Sigmoid colon (tissue), 7 donors: Measurements from ENCODE around the gene MDGA2. TPM values are rescaled to one million over a fixed set of nuclear protein-coding genes. Genes with fewer than 3 reads are reported as not detected.

ENCODE experiments used
- DNase-seq: peaks from one replicate; pipeline ENCODE4 v3.0.0-alpha.2; 2019
- H3K27ac ChIP-seq, 4 donors: fragments of 200-600 bp; sonication (generic); one replicate each; pipeline ENCODE4 v1.5.1; 2016 to 2019; ENCODE audit warnings: mild to moderate bottlenecking in 1 of 4
- H3K27me3 ChIP-seq, 3 donors: fragments of 200-600 bp; sonication (generic); one replicate each; pipeline ENCODE4 v1.5.1; 2019; ENCODE audit warnings: mild to moderate bottlenecking in 1 of 3
- H3K36me3 ChIP-seq, 4 donors: fragments of 200-600 bp; sonication (generic); one replicate each; pipeline ENCODE4 v1.5.1; 2016 to 2019
- H3K4me1 ChIP-seq, 4 donors: fragments of 200-600 bp; sonication (generic); one replicate each; pipeline ENCODE4 v1.5.1; 2017 to 2019
- H3K4me3 ChIP-seq, 4 donors: fragments of 200-600 bp; sonication (generic); one replicate each; pipeline ENCODE4 v1.5.1; 2017 to 2019; ENCODE audit warnings: mild to moderate bottlenecking in 2 of 4, moderate library complexity in 1 of 4
- H3K9me3 ChIP-seq, 4 donors: fragments of 200-600 bp in 3 of 4; sonication (generic) in 3 of 4; one replicate each; pipeline versions ENCODE4 v1.5.1 to v1.6.1; 2013 to 2019
- EP300 ChIP-seq, 4 donors: sonication (generic); formaldehyde crosslinking; IDR thresholded peaks; one replicate each; pipeline ENCODE4 v1.6.1; 2017; ENCODE audit warnings: antibody characterized with exemption in 4 of 4
- POLR2A ChIP-seq, 2 donors: fragments of 450-650 bp; IDR thresholded peaks; one replicate each; pipeline ENCODE4 v1.6.1; 2016; ENCODE audit warnings: antibody characterized with exemption in 2 of 2, mild to moderate bottlenecking in 2 of 2, moderate library complexity in 2 of 2
- POLR2AphosphoS5 ChIP-seq, 4 donors: sonication (generic); formaldehyde crosslinking; IDR thresholded peaks; one replicate each; pipeline ENCODE4 v1.6.1; 2017; ENCODE audit warnings: antibody characterized with exemption in 4 of 4
- WGBS, 2 donors: extraction: QIAGEN DNeasy Blood & Tissue Kit; methylation state at CpG; one replicate each; pipeline ENCODE4 v1.1.7; 2013; 5-methylcytosine and 5-hydroxymethylcytosine counted together
- intact Hi-C: fragments of 100-400 bp; cut with DNase I; formaldehyde crosslinking; loops from one replicate; pipeline ENCODE4 v1.15.1; 2023
- polyA plus RNA-seq, 3 donors: library from polyadenylated mRNA; stranded (reverse); fragments of 200-250 nt; gene quantifications; one replicate each; pipeline ENCODE4 v1.2.3, GENCODE V29; 2013
- total RNA-seq, 4 donors: library from RNA; depleted of rRNA; stranded (reverse); fragments of >200 nt; gene quantifications; one replicate each; pipeline ENCODE4 v1.1.0, GENCODE V29; 2016
- TF ChIP-seq, protein P1 (sequence below), 4 experiments: fragments of 450-650 bp in 3 of 4; fragments of 200-600 bp in 1 of 4; IDR thresholded peaks; one replicate each; pipeline ENCODE4 v1.5.1; 2016 to 2019; ENCODE audit warnings: antibody characterized with exemption in 4 of 4, mild to moderate bottlenecking in 3 of 4, moderate library complexity in 2 of 4
- donor health status: healthy with polysubstance abuse.
- donor health status: Bipolar disorder and iron deficiency.
- donor health status: healthy.

Gene MDGA2
- total and polyA plus RNA-seq, 7 donors, result under 0.01 to 1.2 (median 0.33) TPM; not detected in 2

DNA sequence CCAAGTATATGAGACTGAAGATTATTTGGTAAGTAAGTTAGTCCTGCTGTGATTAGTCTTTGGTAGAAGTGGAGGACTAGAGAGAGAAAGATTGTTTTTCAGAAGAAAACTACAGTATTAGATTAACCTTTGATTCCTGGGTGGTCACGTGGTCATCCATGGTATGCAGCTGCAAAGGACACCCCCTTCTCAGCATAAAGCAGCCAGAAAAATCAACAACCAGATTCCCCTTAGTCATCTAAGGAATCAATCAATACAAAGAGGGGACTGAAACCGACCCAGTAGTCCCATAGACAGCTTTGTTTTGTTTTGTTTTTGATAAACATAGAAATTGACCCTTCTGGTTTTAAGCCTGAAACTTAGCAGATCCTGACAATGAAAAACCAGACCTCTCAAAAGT is 30.3 kb upstream of the MDGA2 start:
- H3K4me1 ChIP-seq, result no peaks in the 10 kb centered on the region
- no peaks in the 10 kb centered on the region for H3K27me3 ChIP-seq
- H3K9me3 ChIP-seq, result no peaks in the 10 kb centered on the region
- H3K27ac ChIP-seq, result no peak overlapping the region
- WGBS, 2 donors, result 37 to 65% methylated on average over 2 of the region's 2 CpGs
- TF ChIP-seq, protein P1, sequence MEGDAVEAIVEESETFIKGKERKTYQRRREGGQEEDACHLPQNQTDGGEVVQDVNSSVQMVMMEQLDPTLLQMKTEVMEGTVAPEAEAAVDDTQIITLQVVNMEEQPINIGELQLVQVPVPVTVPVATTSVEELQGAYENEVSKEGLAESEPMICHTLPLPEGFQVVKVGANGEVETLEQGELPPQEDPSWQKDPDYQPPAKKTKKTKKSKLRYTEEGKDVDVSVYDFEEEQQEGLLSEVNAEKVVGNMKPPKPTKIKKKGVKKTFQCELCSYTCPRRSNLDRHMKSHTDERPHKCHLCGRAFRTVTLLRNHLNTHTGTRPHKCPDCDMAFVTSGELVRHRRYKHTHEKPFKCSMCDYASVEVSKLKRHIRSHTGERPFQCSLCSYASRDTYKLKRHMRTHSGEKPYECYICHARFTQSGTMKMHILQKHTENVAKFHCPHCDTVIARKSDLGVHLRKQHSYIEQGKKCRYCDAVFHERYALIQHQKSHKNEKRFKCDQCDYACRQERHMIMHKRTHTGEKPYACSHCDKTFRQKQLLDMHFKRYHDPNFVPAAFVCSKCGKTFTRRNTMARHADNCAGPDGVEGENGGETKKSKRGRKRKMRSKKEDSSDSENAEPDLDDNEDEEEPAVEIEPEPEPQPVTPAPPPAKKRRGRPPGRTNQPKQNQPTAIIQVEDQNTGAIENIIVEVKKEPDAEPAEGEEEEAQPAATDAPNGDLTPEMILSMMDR (IDR thresholded peaks at IDR 0.05), result no peak
- TF ChIP-seq POLR2A (IDR thresholded peaks at IDR 0.05), result no peak
- no peak for TF ChIP-seq EP300 (IDR thresholded peaks at IDR 0.05)
- no peak for TF ChIP-seq POLR2AphosphoS5 (IDR thresholded peaks at IDR 0.05)
- intact Hi-C loops, result no loop called here
- DNase-seq, result no peak
- no peak overlapping the region for H3K4me3 ChIP-seq
- H3K36me3 ChIP-seq, result no peaks in the 10 kb centered on the region

- intact Hi-C loops, result no loop called here
- no peak for DNase-seq
- Histone ChIP-seq H3K36me3 (no peaks in the 10 kb centered on the region), H3K9me3 (no peaks in the 10 kb centered on the region), H3K4me1 (no peaks in the 10 kb centered on the region), H3K27me3 (no peaks in the 10 kb centered on the region), H3K27ac (no peak overlapping the region), H3K4me3 (no peak overlapping the region)
- TF ChIP-seq EP300 (IDR thresholded peaks at IDR 0.05), result no peak
- TF ChIP-seq POLR2A (IDR thresholded peaks at IDR 0.05), result no peak
- no peak for TF ChIP-seq POLR2AphosphoS5 (IDR thresholded peaks at IDR 0.05)
- TF ChIP-seq, protein P1 (IDR thresholded peaks at IDR 0.05), result no peak
Measured at GRCh38 chr14:47691829-47692228, 16.4 kb upstream of the MDGA2 start.

DNA sequence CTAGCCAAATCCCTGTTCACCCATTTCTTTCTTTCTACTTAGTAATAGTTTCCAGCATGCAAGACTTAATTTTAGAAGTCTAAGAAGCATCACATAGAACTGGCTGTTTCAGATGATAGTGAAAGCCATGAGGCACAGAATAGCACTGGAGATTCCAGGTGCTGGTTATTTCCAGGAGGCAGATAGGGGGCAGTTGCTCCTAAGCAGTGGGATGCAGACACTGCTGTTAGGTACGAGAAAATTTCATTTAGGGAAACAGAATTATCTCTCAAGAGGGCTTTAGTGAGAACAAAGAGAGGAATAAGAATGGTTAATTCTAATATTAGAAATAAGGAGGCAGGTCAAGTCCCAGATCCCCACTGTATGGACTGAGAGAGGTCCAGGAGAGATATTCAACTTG is 3.6 kb upstream of the MDGA2 start:
- WGBS, 2 donors, result 15 to 46% methylated on average over 1 of the region's 1 CpG
- no peaks in the 10 kb centered on the region for H3K36me3 ChIP-seq
- intact Hi-C loops, result no loop called here
- H3K9me3 ChIP-seq, result no peaks in the 10 kb centered on the region
- no peak for DNase-seq
- no peak overlapping the region for H3K4me3 ChIP-seq
- peaks cover 24 to 53% (median 27%) of the 10 kb centered on the region in 3 donors for H3K27me3 ChIP-seq
- no peak overlapping the region for H3K27ac ChIP-seq
- TF ChIP-seq EP300 (IDR thresholded peaks at IDR 0.05), result no peak
- peaks cover 0 to 24% (median 21%) of the 10 kb centered on the region in 4 donors for H3K4me1 ChIP-seq

GRCh38 chr14:47678157-47678556 is 2.8 kb upstream of the MDGA2 start:
- Histone ChIP-seq H3K27ac (no peak overlapping the region), H3K4me1 (peaks cover 0 to 27% (median 23%) of the 10 kb centered on the region in 4 donors), H3K36me3 (no peaks in the 10 kb centered on the region), H3K4me3 (no peak overlapping the region), H3K9me3 (no peaks in the 10 kb centered on the region), H3K27me3 (peaks cover 31 to 62% (median 34%) of the 10 kb centered on the region in 3 donors)
- DNase-seq, result no peak
- intact Hi-C loops, result no loop called here
- WGBS, 2 donors, result 51 to 76% methylated on average over 2 of the region's 2 CpGs
- no peak for TF ChIP-seq POLR2AphosphoS5 (IDR thresholded peaks at IDR 0.05)
- TF ChIP-seq, protein P1 (IDR thresholded peaks at IDR 0.05), result no peak
- no peak for TF ChIP-seq EP300 (IDR thresholded peaks at IDR 0.05)
- no peak for TF ChIP-seq POLR2A (IDR thresholded peaks at IDR 0.05)

DNA sequence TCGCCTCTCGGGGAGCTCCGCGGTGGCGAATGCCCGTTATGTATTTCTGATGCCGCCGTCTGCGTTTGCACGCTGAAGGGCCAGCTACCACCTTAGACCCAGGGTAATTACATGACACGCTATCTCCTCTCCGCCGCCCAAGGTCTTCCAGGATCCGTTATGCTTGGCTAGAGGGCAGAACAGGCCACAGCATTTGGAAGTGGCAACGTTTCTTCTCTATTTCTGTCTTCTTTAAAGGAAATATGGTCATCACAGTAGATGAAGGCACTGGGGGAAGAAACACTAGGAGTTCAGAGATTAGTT is 861 bp upstream of the MDGA2 start:
- peaks cover 0 to 27% (median 23%) of the 10 kb centered on the region in 4 donors for H3K4me1 ChIP-seq
- H3K36me3 ChIP-seq, result no peaks in the 10 kb centered on the region
- H3K4me3 ChIP-seq, result peak overlapping the region in 3 of 4 donors; percentile 27 to 45 (median 38)
- DNase-seq, result no peak
- 2 to 8% methylated on average over 15 of the region's 15 CpGs for WGBS, 2 donors
- no peaks in the 10 kb centered on the region for H3K9me3 ChIP-seq
- no peak overlapping the region for H3K27ac ChIP-seq
- intact Hi-C loops, result no loop called here
- TF ChIP-seq, protein P1 (IDR thresholded peaks at IDR 0.05), result no peak
- TF ChIP-seq POLR2A (IDR thresholded peaks at IDR 0.05) (no peak), POLR2AphosphoS5 (IDR thresholded peaks at IDR 0.05) (no peak), EP300 (IDR thresholded peaks at IDR 0.05) (no peak)
- H3K27me3 ChIP-seq, result peaks cover 31 to 70% (median 36%) of the 10 kb centered on the region in 3 donors
